Neural progenitor cell (in vitro differentiated cells): ENCODE measurements around the gene IGDCC3. TPM values are rescaled to one million over a fixed set of nuclear protein-coding genes. Genes with fewer than 3 reads are reported as not detected.

Source experiments
- DNase-seq: peaks from one replicate; pipeline ENCODE4 v3.0.0-alpha.2; 2016; ENCODE audit warnings: low spot score
- H2AFZ ChIP-seq: fragments of 200-600 bp; sonication (generic); replicated peaks from 2 replicates; pipeline ENCODE4 v1.6.1; 2016; ENCODE audit warnings: antibody characterized with exemption
- H3F3A ChIP-seq: fragments of 200-600 bp; sonication (generic); 2 replicates; pipeline ENCODE4 v1.6.1; 2016; ENCODE audit warnings: antibody characterized with exemption, low read depth
- H3K27ac ChIP-seq: fragments of 200-600 bp; sonication (generic); 2 replicates; pipeline ENCODE4 v1.5.1; 2016; ENCODE audit warnings: mild to moderate bottlenecking
- H3K27me3 ChIP-seq: fragments of 200-600 bp; sonication (generic); 2 replicates; pipeline ENCODE4 v1.6.1; 2016; ENCODE audit warnings: mild to moderate bottlenecking, moderate library complexity
- H3K36me3 ChIP-seq: fragments of 200-600 bp; sonication (generic); 2 replicates; pipeline ENCODE4 v1.5.1; 2016
- H3K4me1 ChIP-seq: fragments of 200-600 bp; sonication (generic); 2 replicates; pipeline ENCODE4 v1.6.1; 2016; ENCODE audit warnings: mixed run types
- H3K4me2 ChIP-seq: fragments of 200-600 bp; sonication (generic); 2 replicates; pipeline ENCODE4 v1.6.1; 2016
- H3K4me3 ChIP-seq: fragments of 200-600 bp; sonication (generic); 2 replicates; pipeline ENCODE4 v1.5.1; 2016
- H3K79me2 ChIP-seq: fragments of 200-600 bp; sonication (generic); 2 replicates; pipeline ENCODE4 v1.6.1; 2016; ENCODE audit warnings: low read depth
- H3K9ac ChIP-seq: fragments of 200-600 bp; sonication (generic); 2 replicates; pipeline ENCODE4 v1.6.1; 2016
- H3K9me3 ChIP-seq: fragments of 200-600 bp; sonication (generic); 2 replicates; pipeline ENCODE4 v1.5.1; 2016; ENCODE audit warnings: low read depth
- H4K20me1 ChIP-seq: fragments of 200-600 bp; sonication (generic); 2 replicates; pipeline ENCODE4 v1.6.1; 2016; ENCODE audit warnings: low read depth
- H3K27ac Mint-ChIP-seq: 3 replicates; pipeline ENCODE4 v1.8.0; 2021; ENCODE audit warnings: mixed read lengths
- H3K27me3 Mint-ChIP-seq: 2 replicates; pipeline ENCODE4 v1.8.0; 2022; ENCODE audit warnings: low read depth, mild to moderate bottlenecking, inconsistent platforms, moderate library complexity, mixed read lengths; ENCODE audit not compliant: insufficient read depth
- H3K36me3 Mint-ChIP-seq: 3 replicates; pipeline ENCODE4 v1.8.0; 2021; ENCODE audit warnings: mixed read lengths
- H3K4me1 Mint-ChIP-seq: 3 replicates; pipeline ENCODE4 v1.8.0; 2021; ENCODE audit warnings: mixed read lengths
- H3K4me3 Mint-ChIP-seq: 3 replicates; pipeline ENCODE4 v1.8.0; 2021; ENCODE audit warnings: mild to moderate bottlenecking, moderate library complexity, mixed read lengths
- H3K9me3 Mint-ChIP-seq: 3 replicates; pipeline ENCODE4 v1.8.0; 2020; ENCODE audit warnings: mixed read lengths
- EZH2 ChIP-seq: fragments of 200-600 bp; sonication (generic); IDR thresholded peaks from 2 replicates; pipeline ENCODE4 v1.6.1; 2017; ENCODE audit warnings: antibody characterized with exemption, mild to moderate bottlenecking, moderate library complexity
- EZH2phosphoT487 ChIP-seq: fragments of 200-600 bp; sonication (generic); IDR thresholded peaks from 2 replicates; pipeline ENCODE4 v1.6.1; 2017; ENCODE audit warnings: antibody characterized with exemption
- total RNA-seq: library from RNA; depleted of rRNA; stranded (reverse); fragments of >200 nt; gene quantifications from 2 replicates; pipeline ENCODE4 v1.2.3, GENCODE V29; 2015; ENCODE audit warnings: low replicate concordance
- TF ChIP-seq, protein P1 (sequence below): fragments of 200-600 bp; sonication (generic); IDR thresholded peaks from 2 replicates; pipeline ENCODE4 v1.5.1; 2017; ENCODE audit warnings: antibody characterized with exemption, mild to moderate bottlenecking

IGDCC3 gene
- total RNA-seq, 1 donor from 2014 or later, result 15.8 TPM

DNA sequence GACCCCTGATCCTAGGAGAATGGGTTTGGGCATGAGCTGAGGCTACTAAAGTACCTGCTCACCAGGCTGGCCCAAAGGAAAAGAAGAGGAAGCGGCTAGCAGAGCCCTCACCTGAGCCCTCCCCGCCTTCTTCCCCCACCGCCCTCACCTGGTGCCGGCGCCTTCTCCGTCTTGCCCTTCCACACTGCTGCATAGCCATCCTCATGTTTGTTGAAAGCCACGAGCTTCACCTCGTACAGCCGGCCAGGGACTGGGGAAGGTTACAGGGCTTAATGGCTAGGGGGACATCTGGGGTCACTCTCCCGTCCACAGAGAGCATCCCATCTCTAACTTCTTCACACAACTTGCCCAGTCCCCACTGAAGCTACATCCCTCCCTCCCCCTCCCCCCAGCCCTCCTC lies 13.9 kb upstream of the IGDCC3 start:
- H4K20me1 ChIP-seq, result no peaks in the 10 kb centered on the region
- H3K4me3 Mint-ChIP-seq, result no peak overlapping the region
- peaks cover 10% of the 10 kb centered on the region for H3K36me3 Mint-ChIP-seq
- peaks cover 4% of the 10 kb centered on the region for H3F3A ChIP-seq
- TF ChIP-seq EZH2phosphoT487, result no peak
- TF ChIP-seq EZH2, result no peak
- TF ChIP-seq, protein P1, sequence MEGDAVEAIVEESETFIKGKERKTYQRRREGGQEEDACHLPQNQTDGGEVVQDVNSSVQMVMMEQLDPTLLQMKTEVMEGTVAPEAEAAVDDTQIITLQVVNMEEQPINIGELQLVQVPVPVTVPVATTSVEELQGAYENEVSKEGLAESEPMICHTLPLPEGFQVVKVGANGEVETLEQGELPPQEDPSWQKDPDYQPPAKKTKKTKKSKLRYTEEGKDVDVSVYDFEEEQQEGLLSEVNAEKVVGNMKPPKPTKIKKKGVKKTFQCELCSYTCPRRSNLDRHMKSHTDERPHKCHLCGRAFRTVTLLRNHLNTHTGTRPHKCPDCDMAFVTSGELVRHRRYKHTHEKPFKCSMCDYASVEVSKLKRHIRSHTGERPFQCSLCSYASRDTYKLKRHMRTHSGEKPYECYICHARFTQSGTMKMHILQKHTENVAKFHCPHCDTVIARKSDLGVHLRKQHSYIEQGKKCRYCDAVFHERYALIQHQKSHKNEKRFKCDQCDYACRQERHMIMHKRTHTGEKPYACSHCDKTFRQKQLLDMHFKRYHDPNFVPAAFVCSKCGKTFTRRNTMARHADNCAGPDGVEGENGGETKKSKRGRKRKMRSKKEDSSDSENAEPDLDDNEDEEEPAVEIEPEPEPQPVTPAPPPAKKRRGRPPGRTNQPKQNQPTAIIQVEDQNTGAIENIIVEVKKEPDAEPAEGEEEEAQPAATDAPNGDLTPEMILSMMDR, result no peak
- no peaks in the 10 kb centered on the region for H3K9me3 Mint-ChIP-seq
- H3K4me1 ChIP-seq, result no peaks in the 10 kb centered on the region
- H3K27me3 Mint-ChIP-seq, result peaks cover 5% of the 10 kb centered on the region
- H3K4me1 Mint-ChIP-seq, result no peaks in the 10 kb centered on the region
- peaks cover 16% of the 10 kb centered on the region for H3K27me3 ChIP-seq
- H3K27ac ChIP-seq, result no peak overlapping the region
- H3K9ac ChIP-seq, result no peak overlapping the region
- H3K36me3 ChIP-seq, result no peaks in the 10 kb centered on the region
- no peak overlapping the region for H3K27ac Mint-ChIP-seq
- no peaks in the 10 kb centered on the region for H3K79me2 ChIP-seq
- no peak overlapping the region for H3K4me3 ChIP-seq
- H3K9me3 ChIP-seq, result no peaks in the 10 kb centered on the region
- no peak overlapping the region for H3K4me2 ChIP-seq
- no peak overlapping the region for H2AFZ ChIP-seq
- DNase-seq, result no peak

DNA sequence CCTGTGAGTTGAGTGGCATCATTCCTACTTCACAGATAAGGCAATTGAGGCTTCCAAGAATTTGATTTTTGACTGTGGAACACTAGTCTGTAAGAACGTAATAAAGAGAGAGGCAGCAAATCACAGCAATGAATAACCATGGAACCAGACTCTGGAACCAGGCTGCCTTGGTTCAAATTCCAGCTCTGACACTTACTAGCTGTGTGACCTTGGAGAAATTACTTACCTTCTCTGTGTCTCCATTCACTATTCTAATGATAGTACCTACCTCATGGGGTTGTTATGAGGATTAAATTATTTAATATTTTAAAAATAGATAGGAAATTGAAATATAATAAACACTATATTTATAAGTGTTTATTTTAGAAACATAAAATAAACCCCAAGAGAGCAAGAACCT lies 12.6 kb upstream of the IGDCC3 start:
- H3K9me3 Mint-ChIP-seq, result no peaks in the 10 kb centered on the region
- H3K4me3 Mint-ChIP-seq, result no peak overlapping the region
- DNase-seq, result no peak
- H3K36me3 ChIP-seq, result no peaks in the 10 kb centered on the region
- no peak overlapping the region for H3K4me3 ChIP-seq
- peaks cover 10% of the 10 kb centered on the region for H3K36me3 Mint-ChIP-seq
- TF ChIP-seq EZH2, result no peak
- TF ChIP-seq EZH2phosphoT487, result no peak
- no peak overlapping the region for H3K9ac ChIP-seq
- H3K27me3 Mint-ChIP-seq, result peaks cover 3% of the 10 kb centered on the region
- H3K27ac ChIP-seq, result no peak overlapping the region
- no peak overlapping the region for H3K27ac Mint-ChIP-seq
- H3F3A ChIP-seq, result peaks cover 9% of the 10 kb centered on the region
- H3K27me3 ChIP-seq, result peaks cover 3% of the 10 kb centered on the region
- H3K79me2 ChIP-seq, result no peaks in the 10 kb centered on the region
- H4K20me1 ChIP-seq, result no peaks in the 10 kb centered on the region
- no peak overlapping the region for H3K4me2 ChIP-seq
- peaks cover 6% of the 10 kb centered on the region for H3K4me1 Mint-ChIP-seq
- H3K9me3 ChIP-seq, result no peaks in the 10 kb centered on the region
- H2AFZ ChIP-seq, result no peak overlapping the region
- no peaks in the 10 kb centered on the region for H3K4me1 ChIP-seq

DNA sequence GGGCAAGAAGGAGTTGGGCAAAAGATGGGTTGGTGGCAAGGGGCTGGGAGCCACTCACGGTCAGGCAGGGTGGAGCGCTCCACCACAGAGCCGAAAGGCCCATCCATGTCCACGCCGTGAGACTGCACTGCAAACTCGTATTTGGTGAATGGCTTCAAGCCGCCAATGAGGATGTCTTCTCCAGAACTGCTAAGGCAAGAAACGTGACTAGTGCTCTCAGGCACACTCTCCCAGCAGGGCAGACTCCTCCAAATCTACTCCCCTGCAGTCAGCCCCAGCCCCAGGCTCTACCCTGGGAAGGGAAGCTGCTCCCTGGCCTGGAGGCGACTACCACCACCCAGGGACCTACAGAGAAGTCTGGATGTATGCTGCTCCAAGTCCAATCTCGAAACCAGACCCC lies 11.4 kb upstream of the IGDCC3 start:
- peaks cover 10% of the 10 kb centered on the region for H3K36me3 Mint-ChIP-seq

DNA sequence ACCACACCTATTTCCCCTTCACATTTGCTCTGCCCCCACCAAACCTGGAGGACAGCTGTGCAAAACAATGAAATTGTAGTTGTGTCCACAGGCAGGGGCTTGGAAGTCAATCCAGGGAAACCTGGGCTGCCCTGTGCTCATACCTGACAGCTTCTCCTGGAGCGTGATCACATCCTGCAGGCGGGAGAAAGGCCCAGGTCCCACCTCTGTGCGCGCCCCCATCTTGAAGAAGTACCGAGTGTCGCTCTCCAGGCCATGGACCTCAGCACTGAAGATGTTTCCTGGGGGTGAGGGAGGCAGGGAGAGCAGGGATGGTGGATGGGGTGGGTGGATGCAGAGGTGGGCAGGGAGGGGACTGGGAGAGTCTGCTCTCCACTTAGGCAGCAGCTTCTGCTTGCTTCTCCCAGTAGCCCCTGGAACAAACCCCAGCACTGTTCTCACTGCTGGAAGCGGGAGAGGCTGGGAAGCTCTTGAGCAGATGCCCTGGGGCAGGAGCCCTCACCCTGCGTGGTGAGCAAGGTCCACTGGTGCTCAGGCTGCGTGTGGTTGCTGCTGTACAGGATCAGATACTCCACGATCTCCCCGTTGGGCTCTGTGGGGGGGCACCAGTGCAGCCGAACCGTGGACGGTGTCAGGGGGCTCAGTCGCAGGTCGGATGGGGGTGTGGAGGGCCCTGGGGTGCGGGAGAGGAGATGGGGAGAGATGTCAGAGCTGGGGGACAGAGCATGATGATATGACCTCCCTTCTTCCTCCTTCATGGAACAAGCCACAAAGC lies 10.7 kb upstream of the IGDCC3 start:
- no peak overlapping the region for H3K27ac Mint-ChIP-seq
- H3K36me3 Mint-ChIP-seq, result peaks cover 13% of the 10 kb centered on the region
- H3K4me1 ChIP-seq, result peaks cover 12% of the 10 kb centered on the region
- H3K4me1 Mint-ChIP-seq, result peaks cover 22% of the 10 kb centered on the region
- TF ChIP-seq, protein P1, result no peak
- TF ChIP-seq EZH2, result no peak
- TF ChIP-seq EZH2phosphoT487, result no peak
- no peak overlapping the region for H3K4me3 ChIP-seq
- H3K27me3 Mint-ChIP-seq, result peaks cover 3% of the 10 kb centered on the region
- H3K9me3 ChIP-seq, result no peaks in the 10 kb centered on the region
- no peaks in the 10 kb centered on the region for H3K9me3 Mint-ChIP-seq
- H3K27ac ChIP-seq, result no peak overlapping the region
- H4K20me1 ChIP-seq, result no peaks in the 10 kb centered on the region
- H3K9ac ChIP-seq, result no peak overlapping the region
- no peak overlapping the region for H3K4me3 Mint-ChIP-seq
- H3K4me2 ChIP-seq, result no peak overlapping the region
- no peaks in the 10 kb centered on the region for H3K36me3 ChIP-seq
- no peaks in the 10 kb centered on the region for H3K79me2 ChIP-seq
- DNase-seq, result no peak
- H2AFZ ChIP-seq, result no peak overlapping the region
- H3F3A ChIP-seq, result peaks cover 21% of the 10 kb centered on the region
- no peaks in the 10 kb centered on the region for H3K27me3 ChIP-seq

More for the DNA sequence above, 11.4 kb upstream of the IGDCC3 start:
- no peak for DNase-seq
- no peaks in the 10 kb centered on the region for H3K79me2 ChIP-seq
- Mint-ChIP-seq H3K9me3 (no peaks in the 10 kb centered on the region), H3K4me1 (peaks cover 17% of the 10 kb centered on the region), H3K4me3 (no peak overlapping the region), H3K27ac (no peak overlapping the region), H3K27me3 (peaks cover 3% of the 10 kb centered on the region)
- H2AFZ ChIP-seq, result no peak overlapping the region
- H3K4me1 ChIP-seq, result peaks cover 12% of the 10 kb centered on the region
- H3K27ac ChIP-seq, result no peak overlapping the region
- H3K9ac ChIP-seq, result no peak overlapping the region
- H4K20me1 ChIP-seq, result no peaks in the 10 kb centered on the region
- peaks cover 19% of the 10 kb centered on the region for H3F3A ChIP-seq
- no peak overlapping the region for H3K4me3 ChIP-seq
- H3K9me3 ChIP-seq, result no peaks in the 10 kb centered on the region
- no peaks in the 10 kb centered on the region for H3K27me3 ChIP-seq
- TF ChIP-seq, protein P1, result no peak
- no peaks in the 10 kb centered on the region for H3K36me3 ChIP-seq
- no peak overlapping the region for H3K4me2 ChIP-seq
